PC-9 (cell line): ENCODE measurements around the gene DBET.
"Not testable (repeated sequence)": the region's sequence is repeated elsewhere in the genome, so short reads cannot be mapped to it uniquely, and the experiment has no call there.

Experiments
- EZH2 ChIP-seq: fragments of 200-600 bp; sonication (generic); IDR thresholded peaks from 2 replicates; pipeline ENCODE4 v1.8.0; 2017; ENCODE audit warnings: antibody characterized with exemption, low read depth
- TF ChIP-seq, protein P1 (sequence below): fragments of 200-600 bp; sonication (generic); conservative IDR thresholded peaks from 2 replicates; pipeline ENCODE4 v1.6.1; 2017; ENCODE audit warnings: mixed run types, antibody characterized with exemption, mild to moderate bottlenecking, moderate library complexity

DNA sequence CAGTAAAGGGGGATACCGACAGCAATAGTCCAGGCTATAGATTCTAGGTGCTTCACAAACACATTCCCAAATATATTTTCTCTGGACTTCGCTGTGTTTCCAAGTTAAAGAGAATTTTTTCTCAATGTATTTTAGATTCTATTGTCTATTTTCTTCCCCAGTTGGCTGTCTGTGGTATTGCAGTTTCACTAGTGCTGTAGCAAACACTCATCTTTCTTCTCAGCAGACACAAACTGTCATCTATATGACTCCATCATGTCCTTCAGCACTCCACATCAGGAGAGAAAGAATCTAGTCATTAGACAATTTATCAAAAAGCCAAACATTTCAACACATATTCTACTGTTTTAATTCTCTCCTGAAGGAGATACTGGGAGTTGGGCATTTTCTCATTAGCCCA is at the start of gene DBET:
- TF ChIP-seq, protein P1, sequence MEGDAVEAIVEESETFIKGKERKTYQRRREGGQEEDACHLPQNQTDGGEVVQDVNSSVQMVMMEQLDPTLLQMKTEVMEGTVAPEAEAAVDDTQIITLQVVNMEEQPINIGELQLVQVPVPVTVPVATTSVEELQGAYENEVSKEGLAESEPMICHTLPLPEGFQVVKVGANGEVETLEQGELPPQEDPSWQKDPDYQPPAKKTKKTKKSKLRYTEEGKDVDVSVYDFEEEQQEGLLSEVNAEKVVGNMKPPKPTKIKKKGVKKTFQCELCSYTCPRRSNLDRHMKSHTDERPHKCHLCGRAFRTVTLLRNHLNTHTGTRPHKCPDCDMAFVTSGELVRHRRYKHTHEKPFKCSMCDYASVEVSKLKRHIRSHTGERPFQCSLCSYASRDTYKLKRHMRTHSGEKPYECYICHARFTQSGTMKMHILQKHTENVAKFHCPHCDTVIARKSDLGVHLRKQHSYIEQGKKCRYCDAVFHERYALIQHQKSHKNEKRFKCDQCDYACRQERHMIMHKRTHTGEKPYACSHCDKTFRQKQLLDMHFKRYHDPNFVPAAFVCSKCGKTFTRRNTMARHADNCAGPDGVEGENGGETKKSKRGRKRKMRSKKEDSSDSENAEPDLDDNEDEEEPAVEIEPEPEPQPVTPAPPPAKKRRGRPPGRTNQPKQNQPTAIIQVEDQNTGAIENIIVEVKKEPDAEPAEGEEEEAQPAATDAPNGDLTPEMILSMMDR, result not testable (repeated sequence)
- not testable (repeated sequence) for TF ChIP-seq EZH2
